GF-D8 (cell line): Measurements from ENCODE around the gene GBE1.
A peak's percentile ranks its signal among the peaks of the same experiment; 100 is the strongest.

ENCODE experiments used
- DNase-seq: peaks from one replicate; lab custom pipeline; 2025; lab: John Stamatoyannopoulos, UW

Gene GBE1

GRCh38 chr3:81468391-81468790 is 293.1 kb downstream of the GBE1 start:
- peak; percentile 18 for DNase-seq

- no peak for DNase-seq
Observed at GRCh38 chr3:81466201-81466560, 295.3 kb downstream of the GBE1 start.

GRCh38 chr3:81465510-81466200 is 295.8 kb downstream of the GBE1 start:
- DNase-seq: no peak

- no peak for DNase-seq
Observed at GRCh38 chr3:81463781-81464180, 297.7 kb downstream of the GBE1 start.

- no peak for DNase-seq
Observed at GRCh38 chr3:81462921-81463320, 298.5 kb downstream of the GBE1 start.

GRCh38 chr3:81459733-81460132 is 301.7 kb downstream of the GBE1 start:
- no peak for DNase-seq

GRCh38 chr3:81452418-81452817 is 309.0 kb downstream of the GBE1 start:
- DNase-seq: no peak

GRCh38 chr3:81451611-81452010 is 309.8 kb downstream of the GBE1 start:
- DNase-seq: no peak

GRCh38 chr3:81451140-81451539 is 310.3 kb downstream of the GBE1 start:
- DNase-seq: no peak

GRCh38 chr3:81446806-81447205 is 314.6 kb downstream of the GBE1 start:
- no peak for DNase-seq

GRCh38 chr3:81445712-81446111 is 315.7 kb downstream of the GBE1 start:
- no peak for DNase-seq

GRCh38 chr3:81444817-81445460 is 316.5 kb downstream of the GBE1 start:
- no peak for DNase-seq

GRCh38 chr3:81443958-81444357 is 317.5 kb downstream of the GBE1 start:
- DNase-seq: no peak

GRCh38 chr3:81443457-81443782 is 318.0 kb downstream of the GBE1 start:
- no peak for DNase-seq

- no peak for DNase-seq
Observed at GRCh38 chr3:81442758-81443456, 318.5 kb downstream of the GBE1 start.

- no peak for DNase-seq
Observed at GRCh38 chr3:81440661-81441060, 320.8 kb downstream of the GBE1 start.
